HG03571 (cell line): ENCODE results near the gene LRRC53.

Source experiments
- ATAC-seq: cut with Tn5 transposase; IDR thresholded peaks from one replicate; pipeline ENCODE4 v1.9.1; 2021; ENCODE audit not compliant: unreplicated experiment

LRRC53 gene, protein sequence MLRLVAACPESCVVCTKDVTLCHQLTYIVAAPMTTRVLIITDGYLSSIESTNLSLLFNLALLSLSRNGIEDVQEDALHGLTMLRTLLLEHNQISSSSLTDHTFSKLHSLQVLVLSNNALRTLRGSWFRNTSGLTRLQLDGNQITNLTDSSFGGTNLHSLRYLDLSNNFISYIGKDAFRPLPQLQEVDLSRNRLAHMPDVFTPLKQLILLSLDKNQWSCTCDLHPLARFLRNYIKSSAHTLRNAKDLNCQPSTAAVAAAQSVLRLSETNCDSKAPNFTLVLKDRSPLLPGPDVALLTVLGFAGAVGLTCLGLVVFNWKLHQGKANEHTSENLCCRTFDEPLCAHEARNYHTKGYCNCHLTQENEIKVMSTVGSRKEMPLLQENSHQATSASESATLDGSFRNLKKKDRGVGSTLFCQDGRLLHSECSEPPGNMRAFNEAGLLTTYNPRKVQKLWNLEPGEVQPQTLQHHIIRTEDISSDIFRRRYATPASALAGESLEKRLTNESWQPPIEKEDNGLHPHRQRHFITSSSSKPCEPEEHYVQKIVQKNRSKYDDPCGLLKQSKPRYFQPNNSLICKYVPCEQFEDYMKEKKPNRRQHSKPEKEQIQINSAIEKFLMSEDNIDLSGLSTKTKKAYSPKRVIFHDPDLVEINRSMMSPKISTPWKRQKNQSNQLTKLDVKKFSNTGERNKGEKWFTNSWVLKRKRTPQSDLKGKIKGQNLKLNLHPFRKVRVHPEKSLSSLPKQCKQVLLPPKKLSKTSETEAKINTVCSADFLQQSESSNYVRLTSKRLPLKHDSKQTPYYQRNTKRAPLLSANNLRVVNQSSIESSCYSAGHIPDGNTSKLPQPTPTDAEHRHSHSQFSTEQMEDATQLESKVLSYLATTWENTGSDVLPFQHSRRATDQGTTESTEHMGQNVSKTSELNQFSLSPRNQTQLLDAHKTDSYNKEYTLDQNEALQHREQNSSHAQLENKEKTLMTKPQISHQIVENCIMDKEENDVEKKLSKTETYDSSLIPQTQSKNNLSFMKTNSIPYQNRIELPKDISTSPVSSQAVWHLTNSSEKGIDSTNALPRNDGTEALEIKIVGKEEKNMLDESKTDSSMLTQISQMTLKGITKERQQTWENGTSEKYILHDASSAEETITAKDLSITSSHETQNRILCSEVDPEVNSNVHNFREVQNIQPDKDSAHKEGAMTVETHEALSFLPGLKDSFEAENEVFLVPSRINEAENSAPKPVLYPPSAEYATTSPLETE

DNA sequence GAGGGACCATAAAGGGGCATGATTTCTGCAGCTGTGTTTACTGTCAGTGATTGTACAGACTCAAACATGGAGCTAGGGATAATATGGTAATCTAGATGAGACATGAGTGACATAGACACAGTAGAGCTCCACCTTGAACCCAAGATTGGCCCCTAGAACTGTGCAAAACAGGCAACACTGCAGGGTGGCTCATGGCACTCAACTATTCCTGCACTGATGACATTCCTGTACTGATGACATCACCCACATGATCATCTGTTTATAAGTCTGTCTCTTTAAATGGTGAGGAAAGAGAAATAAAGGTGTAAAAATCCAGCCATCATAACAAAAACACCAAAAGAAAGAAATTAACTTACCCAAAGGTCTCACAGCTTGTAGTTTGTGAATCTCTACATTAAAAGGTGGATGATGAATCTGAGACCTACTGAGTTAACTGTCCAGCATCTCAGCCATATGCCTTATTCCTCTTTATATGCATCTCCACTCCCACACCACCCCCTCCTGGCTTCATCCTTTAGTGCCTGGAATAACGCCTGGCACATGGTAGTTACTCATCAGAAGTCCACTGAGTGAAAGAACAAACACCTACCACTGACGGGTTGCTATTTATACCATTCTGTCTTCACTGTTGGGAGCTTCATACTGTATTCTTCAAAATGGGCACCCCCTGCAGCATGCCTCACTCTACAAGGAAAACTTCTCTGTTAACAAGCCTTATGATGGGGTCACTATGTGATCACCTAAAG is at the start of gene LRRC53:
Gene LRRC53, minus strand, starts transcription at position 442 of the 746 bp plus-strand sequence. CDS start 29,262 bp downstream, outside the sequence.
- no peak for ATAC-seq

DNA sequence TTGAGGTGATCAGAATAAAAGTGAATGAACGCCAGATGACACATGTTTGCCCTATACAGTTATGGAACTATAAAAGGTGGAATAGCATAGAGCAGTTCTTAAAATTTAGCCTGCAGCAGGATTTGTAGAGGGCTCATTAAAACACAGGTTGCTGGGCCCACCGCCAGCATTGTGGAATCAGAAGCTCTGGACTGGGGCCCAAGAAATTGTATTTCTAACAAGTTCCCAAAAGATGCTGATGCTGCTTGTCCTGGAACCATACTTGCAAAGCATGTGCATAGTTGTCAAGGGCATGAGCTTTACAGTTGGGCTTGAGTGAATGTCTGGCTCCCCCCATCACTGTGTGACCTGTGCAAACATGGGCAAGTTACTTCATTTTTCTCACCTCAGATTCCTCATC is 37.5 kb upstream of the LRRC53 start:
- ATAC-seq, result no peak

DNA sequence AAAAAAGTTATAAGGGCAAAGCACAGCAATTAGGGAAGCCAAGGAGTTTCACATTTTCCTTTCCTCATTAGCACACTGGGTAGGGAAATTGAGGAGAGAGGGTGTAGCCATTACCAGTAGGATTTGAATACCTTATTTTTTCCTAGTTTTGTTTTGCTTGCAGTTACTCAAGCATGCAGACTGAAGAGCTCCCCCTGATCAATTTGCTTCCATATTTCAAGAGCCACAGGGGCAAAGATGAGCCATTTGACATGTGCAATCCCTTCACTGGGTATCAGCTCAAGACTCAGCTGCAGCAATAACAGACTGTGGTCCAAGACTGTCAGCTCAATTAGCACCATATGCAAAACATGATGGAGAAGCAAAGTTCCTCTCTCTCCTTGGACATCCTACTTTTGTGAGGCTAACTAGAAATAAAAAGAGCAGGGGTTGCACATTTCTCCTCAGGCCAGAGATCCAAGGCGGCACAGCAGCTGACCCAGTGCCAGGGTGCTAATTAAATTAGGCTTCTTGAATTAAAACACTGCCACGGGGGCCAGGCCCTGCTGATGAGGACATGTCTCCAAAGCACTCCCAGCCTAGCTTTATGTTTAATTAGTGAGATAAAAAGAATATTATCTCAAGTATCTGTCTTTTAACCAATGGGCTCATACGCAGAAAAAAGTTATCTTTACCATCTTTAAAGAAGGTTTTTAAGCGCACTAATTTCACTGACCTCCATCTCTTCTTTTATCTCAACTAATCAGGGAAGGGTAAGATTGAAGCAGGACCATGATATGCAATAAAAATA is 36.7 kb upstream of the LRRC53 start:
- ATAC-seq, result no peak

DNA sequence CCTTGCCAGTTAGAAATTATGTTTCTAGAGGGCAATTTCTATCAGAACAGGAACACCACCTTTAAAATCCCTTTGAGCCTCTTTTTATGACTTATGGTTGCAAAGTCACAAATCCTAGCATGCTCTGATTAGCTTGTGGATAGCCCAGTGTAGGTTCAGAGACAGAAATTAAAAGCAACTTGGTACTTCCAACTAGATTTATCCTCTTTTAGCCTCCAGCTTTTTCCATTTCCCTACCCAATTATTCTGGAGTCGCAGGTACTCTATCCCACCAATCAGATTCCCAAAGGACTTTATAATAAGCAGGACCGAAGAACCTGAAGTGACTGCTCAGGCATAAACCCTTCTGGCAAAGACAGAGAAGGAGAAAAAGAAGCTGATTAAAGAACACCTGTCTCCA is 33.4 kb upstream of the LRRC53 start:
- ATAC-seq, result no peak

DNA sequence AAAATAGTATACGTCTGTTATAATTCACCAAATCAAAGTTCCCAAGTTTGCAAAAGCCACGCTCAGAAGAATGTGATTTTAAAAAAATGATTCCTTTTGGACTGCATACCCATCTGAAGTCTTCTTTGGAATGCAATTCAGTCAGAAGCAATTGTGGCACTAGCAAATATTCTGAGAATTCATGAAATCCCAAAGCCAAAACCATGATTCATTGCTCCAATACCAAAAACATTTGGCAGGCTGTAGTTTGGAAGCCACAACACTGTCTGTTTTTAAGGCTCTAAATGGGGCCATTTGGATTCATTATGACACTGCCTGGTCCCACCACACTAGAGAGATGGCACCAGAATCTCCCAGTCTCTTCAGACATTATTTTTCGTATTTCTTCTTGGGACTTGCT is 21.8 kb upstream of the LRRC53 start:
- no peak for ATAC-seq

DNA sequence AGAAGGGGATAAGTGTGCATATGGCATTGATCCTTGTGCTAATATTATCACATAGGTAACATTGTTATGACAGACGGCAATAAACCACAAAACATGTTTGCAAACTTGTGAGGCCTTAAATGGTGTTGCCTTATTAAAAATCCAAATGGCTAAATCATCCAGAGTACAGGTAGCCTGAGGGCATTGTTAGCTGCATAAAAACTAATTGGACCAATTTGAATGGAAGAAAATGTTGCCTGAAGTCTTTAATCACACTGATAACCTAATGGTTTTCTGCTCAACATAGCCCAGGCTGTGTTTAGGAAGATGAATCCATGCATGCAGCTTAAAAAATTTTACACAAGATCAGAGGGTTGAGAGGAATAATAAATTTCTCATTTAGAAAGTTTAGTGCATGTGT is 19.4 kb upstream of the LRRC53 start:
- no peak for ATAC-seq

DNA sequence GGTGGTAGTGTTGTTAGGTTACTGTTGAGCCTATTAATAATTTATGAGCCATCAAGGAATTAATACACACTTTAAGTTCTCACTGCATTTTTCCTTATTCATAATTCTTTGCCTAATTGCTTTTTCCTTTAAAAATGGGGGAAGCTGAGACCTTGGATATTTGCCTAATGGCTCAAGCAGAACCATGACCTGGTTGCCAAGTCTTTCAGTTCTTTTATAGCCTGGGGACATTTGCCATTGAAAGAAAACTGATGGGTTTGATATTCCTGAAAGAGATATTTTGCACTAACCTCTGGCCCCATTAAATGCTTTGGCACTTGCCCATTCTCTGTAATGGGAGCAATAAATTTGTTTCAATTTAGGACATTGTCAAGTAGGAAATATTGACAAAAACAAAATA is 18.5 kb upstream of the LRRC53 start:
- ATAC-seq, result no peak

DNA sequence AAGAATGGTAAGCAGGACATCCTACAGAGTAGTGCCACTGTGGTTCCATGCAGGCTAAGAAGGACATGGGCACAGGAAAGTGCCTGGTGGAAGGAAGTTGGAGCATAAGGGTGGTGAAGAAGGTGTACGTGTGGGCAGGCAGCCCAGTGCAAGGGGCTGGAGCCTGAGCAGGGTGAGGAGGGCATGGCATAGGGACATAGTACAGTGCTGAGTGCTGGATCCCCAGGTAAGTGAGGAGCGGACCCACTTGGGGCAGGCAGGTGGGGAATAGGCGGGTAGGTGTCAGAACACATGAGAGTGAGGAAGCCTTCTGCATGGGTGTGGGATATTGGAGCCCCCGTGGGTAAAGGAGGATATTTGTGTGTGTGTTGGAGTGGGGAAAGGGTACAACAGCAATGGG is 15.7 kb upstream of the LRRC53 start:
- ATAC-seq, result no peak

DNA sequence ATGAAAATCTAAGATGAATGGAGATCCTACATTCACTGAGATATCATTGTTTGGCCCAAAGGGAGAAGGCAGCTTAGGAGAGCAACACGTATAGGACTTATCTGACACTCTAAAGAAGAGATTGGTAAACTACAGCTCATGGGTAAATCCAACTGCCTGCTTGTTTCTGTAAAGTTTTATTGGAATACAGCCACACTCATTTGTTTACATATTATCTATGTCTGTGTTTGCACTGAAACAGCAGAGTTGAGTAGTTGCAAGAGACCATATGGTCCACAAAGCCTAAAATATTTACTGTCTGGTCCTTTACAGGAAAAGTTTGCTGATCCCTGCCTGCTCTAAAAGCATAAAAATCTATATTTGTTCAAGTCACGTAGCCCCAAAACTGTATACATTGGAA is 14.3 kb upstream of the LRRC53 start:
- ATAC-seq, result no peak

DNA sequence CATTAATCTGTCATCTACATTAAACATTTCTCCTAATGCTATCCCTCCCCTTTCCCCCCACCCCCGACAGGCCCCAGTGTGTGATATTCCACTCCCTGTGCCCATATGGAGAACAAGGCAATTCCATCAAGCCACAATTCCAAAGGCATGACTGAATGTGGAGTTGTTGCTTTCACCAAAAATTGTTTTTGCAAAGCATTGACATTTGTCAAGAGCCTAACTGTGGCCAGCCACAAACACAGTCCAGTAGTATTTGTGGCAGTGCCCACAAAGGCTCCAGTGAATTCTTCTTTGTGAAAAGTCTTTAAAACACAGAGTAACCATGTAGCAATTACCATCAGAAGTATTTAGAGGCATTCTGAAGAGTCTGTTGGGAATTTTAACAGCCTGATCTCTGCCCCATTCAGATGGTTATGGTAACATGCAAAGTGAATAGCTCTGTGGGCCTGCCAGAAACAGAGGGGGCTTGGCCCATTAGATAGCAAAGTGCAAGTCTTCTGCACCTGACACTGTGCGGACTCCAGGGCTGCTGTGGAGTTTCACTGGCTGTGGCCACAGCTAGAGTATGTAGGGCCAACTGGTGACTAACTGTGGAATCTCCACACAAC is 11.6 kb upstream of the LRRC53 start:
- ATAC-seq, result no peak

DNA sequence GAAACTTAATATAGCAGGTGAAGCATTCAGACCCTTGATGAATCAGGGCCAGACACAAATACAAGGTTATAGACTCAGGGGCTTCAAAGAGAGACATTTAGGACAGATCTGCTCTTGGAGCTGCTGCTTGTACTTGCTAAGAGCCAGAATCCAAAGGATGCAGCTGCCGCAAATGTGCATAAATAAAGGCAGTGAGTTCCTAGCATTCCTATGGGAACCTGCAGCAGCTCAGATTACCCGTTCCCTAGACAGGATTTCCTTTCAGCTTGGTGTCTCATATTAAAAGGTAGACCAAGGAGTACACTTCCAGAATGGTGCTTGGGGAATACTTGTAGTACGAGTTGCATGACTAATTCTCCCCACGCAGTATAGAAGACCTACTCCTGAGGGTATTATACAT is 9.7 kb upstream of the LRRC53 start:
- no peak for ATAC-seq

DNA sequence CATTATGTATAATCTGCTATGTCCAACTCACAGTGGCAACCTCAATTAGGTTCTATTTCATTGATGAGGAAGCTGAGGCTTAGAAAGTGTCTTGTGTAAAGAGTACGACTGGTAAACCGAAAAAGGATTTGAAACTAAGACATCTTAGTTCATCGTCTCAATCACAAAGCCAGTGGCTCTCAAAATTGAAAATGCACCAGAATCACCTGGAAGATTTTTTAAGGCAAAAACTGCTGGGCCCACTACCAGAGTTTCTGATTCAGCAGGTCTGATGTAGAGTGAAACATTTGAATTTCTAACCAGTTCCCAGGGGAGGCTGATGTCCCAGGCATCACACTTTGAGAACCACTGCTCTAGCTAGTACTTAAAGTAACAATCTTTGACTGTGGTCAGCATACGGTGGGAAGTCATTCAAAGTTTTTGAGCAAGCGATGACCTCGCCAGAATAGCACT is 5.2 kb upstream of the LRRC53 start:
- no peak for ATAC-seq

DNA sequence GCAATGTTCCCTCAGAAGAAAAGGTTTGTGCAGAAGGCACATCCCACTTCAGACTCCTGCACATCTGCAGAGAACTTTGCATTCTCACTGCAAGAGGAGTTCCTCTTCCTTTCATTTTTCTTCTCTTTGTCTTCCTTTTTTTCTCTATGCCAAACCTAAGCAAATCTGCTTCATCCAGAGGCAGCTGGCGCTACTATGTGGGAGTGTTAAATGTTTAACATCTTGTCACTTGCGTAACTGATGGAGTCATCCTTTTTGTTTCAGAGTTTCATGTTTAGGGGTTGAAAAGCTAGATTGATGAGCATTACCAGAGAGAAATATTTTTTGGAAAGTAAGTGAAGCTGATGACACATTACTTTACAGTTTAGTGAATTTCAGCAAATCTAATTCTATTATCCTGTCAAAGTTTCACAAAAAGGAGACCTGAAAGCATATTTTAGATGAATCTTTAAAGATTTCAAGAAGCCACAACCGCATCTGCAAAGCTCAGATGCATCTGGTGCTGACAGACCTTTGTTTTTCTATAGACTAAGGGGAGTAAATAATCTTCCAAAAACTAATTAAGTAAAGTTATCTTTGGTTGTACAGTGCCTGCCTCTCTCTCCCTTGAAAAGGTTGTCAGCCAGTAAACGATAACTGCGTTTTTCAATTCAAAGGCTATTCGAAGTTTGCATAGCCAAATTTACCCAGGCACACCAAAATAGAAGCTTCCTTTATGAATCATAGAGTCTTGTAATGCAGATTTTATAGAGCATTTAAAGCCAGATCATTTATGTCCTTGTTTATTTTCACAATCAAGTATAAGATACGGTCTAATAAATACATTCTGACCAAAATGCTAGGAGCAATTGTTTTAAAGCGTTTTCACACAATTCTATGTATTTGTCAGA is 1.2 kb upstream of the LRRC53 start:
- ATAC-seq, result no peak

DNA sequence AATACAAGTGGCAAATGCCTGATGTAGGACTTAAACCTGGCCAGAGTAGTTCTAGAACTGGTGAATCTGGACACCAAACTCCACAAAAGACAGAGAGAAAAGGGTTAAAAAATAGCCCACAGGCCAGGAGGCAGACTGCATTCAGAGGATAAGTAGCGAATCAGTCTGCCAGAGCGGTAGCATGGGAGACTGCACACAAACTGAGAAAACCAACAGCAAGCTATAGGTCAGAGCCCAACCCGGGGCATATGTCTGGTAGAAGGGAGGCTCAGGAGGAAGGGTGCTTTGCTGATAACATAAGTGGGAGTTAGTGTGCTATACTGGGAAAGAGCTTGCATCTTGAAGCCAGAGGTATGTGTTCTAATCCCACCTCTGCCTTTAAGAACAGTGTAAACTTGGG is 4.0 kb downstream of the LRRC53 start:
- no peak for ATAC-seq

DNA sequence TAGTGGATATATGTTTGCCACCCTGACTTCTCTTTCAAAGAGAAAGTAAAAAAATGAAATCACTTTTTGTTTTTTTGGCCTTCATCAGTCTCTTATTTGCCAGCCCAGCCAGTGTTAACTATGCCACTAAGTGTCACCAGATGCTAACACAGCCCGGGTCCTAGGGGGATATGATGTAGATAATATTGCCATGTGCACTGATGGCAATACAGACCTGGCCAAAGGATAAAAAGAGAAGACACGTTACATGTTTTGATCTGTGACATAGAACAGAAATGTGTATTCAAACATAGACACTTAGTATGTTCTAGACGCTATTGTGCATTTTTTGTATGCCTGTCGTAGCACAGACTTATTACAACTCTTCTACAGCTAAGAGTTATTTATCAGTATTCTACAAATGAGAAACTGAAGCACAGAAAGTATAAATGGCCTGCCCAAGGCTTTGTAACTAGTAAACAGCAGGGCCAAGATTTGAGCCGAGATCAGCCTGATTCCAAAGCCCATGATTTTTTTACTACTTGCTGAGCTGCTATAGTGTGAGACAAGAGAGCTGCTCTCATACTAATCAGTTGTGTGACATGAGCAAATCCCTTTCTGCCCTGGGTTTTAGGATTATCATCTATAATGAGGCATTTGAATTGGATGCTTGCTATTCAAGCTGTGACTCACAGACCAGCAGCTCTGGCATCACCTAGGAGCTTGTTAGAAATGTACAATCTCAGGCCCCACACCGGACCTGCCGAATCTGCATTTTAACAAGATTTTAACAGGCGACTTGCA is 6.3 kb downstream of the LRRC53 start:
- no peak for ATAC-seq

DNA sequence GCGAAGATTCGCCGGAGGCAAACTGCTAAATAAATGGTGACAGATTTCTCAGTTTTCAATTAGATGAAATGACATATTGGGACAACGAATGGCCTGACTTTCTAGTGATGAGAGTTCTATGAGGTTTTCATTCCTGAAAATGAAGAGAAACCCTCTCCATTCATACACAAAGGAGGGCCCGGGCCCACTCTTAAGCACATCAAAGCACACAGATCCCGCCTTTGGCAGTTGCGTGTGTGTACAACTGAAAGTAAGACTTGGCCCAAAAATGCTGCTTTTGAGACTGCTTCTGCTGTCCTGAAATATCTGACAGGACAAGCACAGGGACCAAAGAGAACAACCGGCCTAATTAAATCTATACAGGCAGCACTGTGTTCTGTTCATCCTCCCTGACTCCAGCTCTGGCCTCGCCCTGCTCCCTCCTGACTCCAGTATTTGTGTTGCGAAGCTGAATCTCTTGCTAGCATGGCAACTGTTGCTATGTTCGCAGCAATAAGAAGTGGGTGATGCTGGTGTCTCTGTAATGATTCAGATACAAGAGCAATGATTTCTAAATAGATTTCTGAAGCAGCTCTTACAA is 7.4 kb downstream of the LRRC53 start:
- no peak for ATAC-seq
